ENCODE measurements around the gene CELSR1.

Gene CELSR1

DNA sequence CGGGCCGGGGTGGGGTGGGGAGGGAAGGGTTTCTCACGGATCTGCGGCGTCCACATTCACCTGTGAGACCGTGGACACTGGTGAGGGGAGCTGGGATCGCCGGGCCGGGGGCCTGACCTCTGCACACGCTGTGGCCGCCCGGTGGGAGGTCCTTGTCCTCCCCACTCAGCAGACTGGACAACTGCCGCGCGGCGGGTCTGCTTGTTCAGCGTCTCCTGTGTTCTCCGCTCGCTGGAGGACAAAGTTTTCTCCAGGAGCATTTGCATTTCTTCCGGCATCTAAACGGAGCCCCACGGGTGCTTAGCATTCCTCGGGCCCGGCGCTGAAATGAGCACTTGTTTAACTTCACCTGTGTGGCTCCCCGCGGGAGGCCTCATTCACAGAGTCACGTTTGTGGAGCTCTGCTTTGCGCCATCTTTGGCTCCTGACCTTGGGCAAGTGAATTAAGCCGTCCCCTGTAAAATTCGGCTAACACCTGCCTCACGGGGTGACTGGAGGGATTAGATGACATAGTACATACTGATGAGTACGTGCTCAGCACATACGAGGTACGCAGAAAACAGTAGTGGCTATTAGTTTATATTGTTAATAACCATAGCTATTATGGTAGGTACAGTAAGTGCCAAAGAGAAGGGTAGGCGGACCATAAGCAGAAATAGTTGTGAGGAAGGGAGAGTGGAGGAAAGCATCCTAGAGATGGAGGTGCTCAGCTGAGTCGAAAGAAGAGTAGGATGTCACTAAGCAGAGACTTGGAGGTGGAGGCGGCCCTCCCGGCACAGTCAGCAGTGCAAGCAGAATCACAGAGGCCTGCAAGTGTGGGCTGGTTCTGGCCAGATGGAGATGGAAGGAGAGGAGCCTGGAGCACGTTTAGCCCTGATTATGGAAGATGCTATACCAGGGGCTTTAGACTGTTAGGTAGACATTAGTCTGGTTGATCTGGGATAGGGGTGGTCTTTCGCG is 201.0 kb downstream of the CELSR1 start:
- TF ChIP-seq, protein P1, sequence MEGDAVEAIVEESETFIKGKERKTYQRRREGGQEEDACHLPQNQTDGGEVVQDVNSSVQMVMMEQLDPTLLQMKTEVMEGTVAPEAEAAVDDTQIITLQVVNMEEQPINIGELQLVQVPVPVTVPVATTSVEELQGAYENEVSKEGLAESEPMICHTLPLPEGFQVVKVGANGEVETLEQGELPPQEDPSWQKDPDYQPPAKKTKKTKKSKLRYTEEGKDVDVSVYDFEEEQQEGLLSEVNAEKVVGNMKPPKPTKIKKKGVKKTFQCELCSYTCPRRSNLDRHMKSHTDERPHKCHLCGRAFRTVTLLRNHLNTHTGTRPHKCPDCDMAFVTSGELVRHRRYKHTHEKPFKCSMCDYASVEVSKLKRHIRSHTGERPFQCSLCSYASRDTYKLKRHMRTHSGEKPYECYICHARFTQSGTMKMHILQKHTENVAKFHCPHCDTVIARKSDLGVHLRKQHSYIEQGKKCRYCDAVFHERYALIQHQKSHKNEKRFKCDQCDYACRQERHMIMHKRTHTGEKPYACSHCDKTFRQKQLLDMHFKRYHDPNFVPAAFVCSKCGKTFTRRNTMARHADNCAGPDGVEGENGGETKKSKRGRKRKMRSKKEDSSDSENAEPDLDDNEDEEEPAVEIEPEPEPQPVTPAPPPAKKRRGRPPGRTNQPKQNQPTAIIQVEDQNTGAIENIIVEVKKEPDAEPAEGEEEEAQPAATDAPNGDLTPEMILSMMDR (IDR thresholded peaks at IDR 0.05; ENCODE audit: low read depth, low read length, missing control alignments) = no peak
- Histone ChIP-seq H3K36me3 (replicated peaks) (peaks cover 24% of the 10 kb centered on the region), H3K27me3 (replicated peaks) (no peaks in the 10 kb centered on the region), H3K4me3 (ENCODE audit: low read depth, low read length) (peak overlapping the region; percentile 96), H3K27ac (peak overlapping the region; percentile 82)
- no peak for DNase-seq
- in situ Hi-C loops (cut with HindIII; ENCODE audit: low pct_ligation_motif_present, low sequenced_read_pairs) = loop anchor here (25.0 kb wide), 1 partner anchor 151 kb away; no protein-coding TSS in a partner anchor

- in situ Hi-C loops (cut with HindIII; ENCODE audit: low pct_ligation_motif_present, low sequenced_read_pairs) = loop anchor here (25.0 kb wide), 1 partner anchor 152 kb away; no protein-coding TSS in a partner anchor
- TF ChIP-seq, protein P1 (IDR thresholded peaks at IDR 0.05; ENCODE audit: low read depth, low read length, missing control alignments) = no peak
- Histone ChIP-seq H3K27ac (peak within 1 kb of the TSS; percentile 82), H3K36me3 (replicated peaks) (peaks cover 22% of the 10 kb centered on the region), H3K4me3 (ENCODE audit: low read depth, low read length) (peak within 1 kb of the TSS; percentile 96), H3K27me3 (replicated peaks) (no peaks in the 10 kb centered on the region)
- DNase-seq = peak; percentile 53
Observed at GRCh38 chr22:46335201-46336118, 202.0 kb downstream of the CELSR1 start, which contains the start of gene TRMU. Gene TRMU (plus strand): TSS chr22:46335714. CDS start chr22:46335765, 51 bp downstream.

DNA sequence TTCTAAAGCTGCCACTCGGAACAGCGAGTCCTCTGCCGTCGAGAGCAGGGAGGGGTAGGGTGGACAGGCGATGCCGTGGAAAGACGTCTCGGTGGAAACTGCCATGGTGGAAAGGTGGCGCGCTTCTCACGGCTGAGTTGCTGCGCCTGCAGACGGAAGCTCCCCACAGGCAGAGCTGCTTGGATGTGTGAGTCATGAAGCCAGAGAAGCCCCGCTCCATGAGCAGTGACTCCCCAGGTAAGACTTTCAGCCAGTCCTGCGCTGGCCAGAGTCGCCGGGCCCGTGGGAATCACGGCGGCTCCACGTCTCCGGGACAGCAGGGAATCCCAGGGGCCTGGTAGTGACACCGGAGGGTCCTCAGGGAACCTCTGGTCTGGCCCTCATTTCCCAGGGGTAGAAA is 205.9 kb downstream of the CELSR1 start:
- in situ Hi-C loops (cut with HindIII; ENCODE audit: low pct_ligation_motif_present, low sequenced_read_pairs) = loop anchor here (25.0 kb wide), 1 partner anchor 156 kb away; no protein-coding TSS in a partner anchor
- H3K36me3 ChIP-seq (replicated peaks) = peaks cover 4% of the 10 kb centered on the region
- TF ChIP-seq, protein P1 (IDR thresholded peaks at IDR 0.05; ENCODE audit: low read depth, low read length, missing control alignments) = no peak
- no peak overlapping the region for H3K4me3 ChIP-seq (ENCODE audit: low read depth, low read length)
- H3K27me3 ChIP-seq (replicated peaks) = no peaks in the 10 kb centered on the region
- no peak for DNase-seq
- H3K27ac ChIP-seq = no peak overlapping the region

DNA sequence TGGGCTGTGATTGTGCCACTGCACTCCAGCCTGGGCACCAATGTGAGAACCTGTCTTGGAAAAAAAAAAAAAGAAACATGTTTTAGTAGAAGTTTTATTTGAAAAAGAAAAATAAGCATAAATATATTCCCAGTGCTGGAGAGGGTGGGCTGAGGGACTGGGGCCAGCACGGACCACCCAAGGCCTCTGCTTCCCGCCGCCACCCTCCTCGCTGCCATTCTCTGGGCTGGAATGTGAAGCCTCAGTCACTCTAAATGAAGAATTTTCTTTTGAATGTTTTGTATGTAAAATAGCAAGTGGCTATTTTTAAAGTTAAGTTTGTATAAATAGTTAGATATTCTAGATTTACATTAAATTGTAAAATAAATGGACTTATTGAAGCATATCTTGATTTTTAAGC is 207.0 kb downstream of the CELSR1 start:
- TF ChIP-seq, protein P1 (IDR thresholded peaks at IDR 0.05; ENCODE audit: low read depth, low read length, missing control alignments) = no peak
- Histone ChIP-seq H3K4me3 (ENCODE audit: low read depth, low read length) (no peak overlapping the region), H3K27ac (no peak overlapping the region), H3K27me3 (replicated peaks) (no peaks in the 10 kb centered on the region), H3K36me3 (replicated peaks) (peaks cover 4% of the 10 kb centered on the region)
- no peak for DNase-seq
- in situ Hi-C loops (cut with HindIII; ENCODE audit: low pct_ligation_motif_present, low sequenced_read_pairs) = loop anchor here (25.0 kb wide), 1 partner anchor 157 kb away; no protein-coding TSS in a partner anchor

DNA sequence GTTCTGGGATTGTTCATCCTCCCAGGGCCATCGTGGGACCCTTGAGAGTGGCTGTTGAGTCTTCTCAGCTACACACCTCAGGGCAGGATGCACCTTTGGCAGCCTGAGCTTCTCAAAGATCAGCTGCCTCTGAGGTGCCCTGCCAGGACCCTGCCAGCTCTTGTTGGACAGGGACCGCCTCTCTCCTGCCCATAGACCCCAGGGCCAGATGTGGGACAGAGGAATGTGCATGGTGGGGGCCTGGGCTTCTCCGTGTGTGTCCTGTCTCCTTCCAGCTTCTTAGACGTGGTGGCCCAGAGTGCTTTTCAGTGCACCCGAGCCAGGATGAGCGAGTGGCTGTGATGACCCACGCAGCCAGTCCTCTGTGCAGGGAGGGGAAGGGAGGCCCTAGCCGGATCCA is 207.8 kb downstream of the CELSR1 start:
- TF ChIP-seq, protein P1 (IDR thresholded peaks at IDR 0.05; ENCODE audit: low read depth, low read length, missing control alignments) = no peak
- Histone ChIP-seq H3K27ac (no peak overlapping the region), H3K27me3 (replicated peaks) (no peaks in the 10 kb centered on the region), H3K4me3 (ENCODE audit: low read depth, low read length) (no peak overlapping the region), H3K36me3 (replicated peaks) (peaks cover 4% of the 10 kb centered on the region)
- no peak for DNase-seq
- in situ Hi-C loops (cut with HindIII; ENCODE audit: low pct_ligation_motif_present, low sequenced_read_pairs) = loop anchor here (25.0 kb wide), 1 partner anchor 158 kb away; no protein-coding TSS in a partner anchor

All from brain microvascular endothelial cell (primary cell).